ENCODE results near the gene GDA. TPM values are rescaled to one million over a fixed set of nuclear protein-coding genes. Genes with fewer than 3 reads are reported as not detected.

GDA gene
- total and polyA plus RNA-seq, 9 of the 15 experiments (the other 6 are each of a cell fraction or from before 2014, with no cell fraction given), result 4.5 to 18.0 (median 12.7) TPM

GRCh38 chr9:72300873-72301272 is 151.6 kb downstream of the GDA start:
- ATAC-seq (no peak), DNase-seq (ENCODE audit: extremely low read depth in 1 of 4, low spot score in 3 of 4) (no peak), FAIRE-seq (no peak)
- no peaks in the 10 kb centered on the region for H4K20me1 ChIP-seq (replicated peaks; ENCODE audit: control insufficient read depth, insufficient read depth, low read length)
- in situ Hi-C loops (cut with MboI), result no loop called here
- H3K4me3 ChIP-seq, result no peak overlapping the region
- no peaks in the 10 kb centered on the region for H3K79me2 ChIP-seq (ENCODE audit: control insufficient read depth, insufficient read depth, low read length)
- no peak overlapping the region for H3K4me2 ChIP-seq (ENCODE audit: insufficient read depth, low read length)
- WGBS (ENCODE audit: insufficient coverage, low coverage, missing lambda C conversion rate), result 5% methylated on average over 4 of the region's 4 CpGs
- intact Hi-C loops (cut with micrococcal nuclease), result no loop called here
- no peaks in the 10 kb centered on the region for H3K9me3 ChIP-seq (replicated peaks; ENCODE audit: control insufficient read depth, insufficient read depth, low read depth, low read length)
- POLR2A ChIA-PET, result no interaction called here
- no TSS peak for BruUV-seq (replicated peaks)
- no peak overlapping the region for H2AFZ ChIP-seq (ENCODE audit: low read depth, low read length)
- no peak overlapping the region for H3K27ac ChIP-seq (ENCODE audit: extremely low read depth, low read depth, low read length)
- peaks cover 0 to 11% of the 10 kb centered on the region in 2 experiments; a peak in 3 of 5 replicates for H3K27me3 ChIP-seq (ENCODE audit: control insufficient read depth in 2 of 2, insufficient read depth in 2 of 2, low read length in 2 of 2)
- H3K9ac ChIP-seq (ENCODE audit: insufficient read depth in 1 of 2, low read depth in 2 of 2, low read length in 2 of 2), result no peak overlapping the region
- CTCF ChIA-PET (ENCODE audit: low intra/inter-chr PET ratio), result no interaction called here
- H3K4me1 ChIP-seq (replicated peaks in 1 of 2; ENCODE audit: control insufficient read depth in 2 of 2, insufficient read depth in 2 of 2, low read length in 2 of 2), result no peaks in the 10 kb centered on the region; a peak in 2 of 5 replicates
- TF ChIP-seq GATAD2B (IDR thresholded peaks at IDR 0.05; ENCODE audit: borderline replicate concordance) (no peak), BDP1 (IDR thresholded peaks at IDR 0.05; ENCODE audit: insufficient read depth, insufficient read length) (no peak), TAF7 (tag; IDR thresholded peaks at IDR 0.05) (no peak), ZBTB12 (CRISPR knock-in tag; IDR thresholded peaks at IDR 0.05) (no peak), ZNF583 (CRISPR knock-in tag; IDR thresholded peaks at IDR 0.05) (no peak), FOXP1 (CRISPR knock-in tag; IDR thresholded peaks at IDR 0.05) (no peak)
- no peaks in the 10 kb centered on the region for H3K36me3 ChIP-seq (ENCODE audit: control insufficient read depth, insufficient read depth, low read length)
- H3K9me1 ChIP-seq (ENCODE audit: control insufficient read depth, insufficient read depth, low read length), result no peaks in the 10 kb centered on the region

Small RNA genes within 50 kb of the gene (small RNA-seq; reads per million reads assigned to genes)
- gene RNA5SP285, result not detected

Other genes with a start within 250 kb of the GDA start
- gene ABHD17B, start 238.2 kb upstream of the GDA start, total RNA-seq (2014; rRNA removed), result 7.6 and 10.1 TPM in 2 replicates
- gene ABHD17B, start 238.2 kb upstream of the GDA start, total RNA-seq (2014; rRNA removed; fragmentation: Illumina TruSeq; extraction: Trizol), result 13.4 and 13.9 TPM in 2 replicates
- 13.2 and 13.5 TPM in 2 replicates for gene ABHD17B, start 238.2 kb upstream of the GDA start, total RNA-seq (2015; rRNA removed; fragmentation: Illumina TruSeq; extraction: Trizol)
- 11.9 and 14.2 TPM in 2 replicates for gene ABHD17B, start 238.2 kb upstream of the GDA start, total RNA-seq (2021)
- 12.1 and 12.8 TPM in 2 replicates for gene ABHD17B, start 238.2 kb upstream of the GDA start, polyA plus RNA-seq (2011; rRNA removed)
- 7.8 and 8.6 TPM in 2 replicates for gene ABHD17B, start 238.2 kb upstream of the GDA start, polyA plus RNA-seq (2014; fragmentation: Illumina TruSeq; extraction: Trizol)
- 1 to 10 TPM; 1.9 to 3.3 TPM for gene ABHD17B, start 238.2 kb upstream of the GDA start, polyA plus RNA-seq (2014; fragmentation: Nextera tagmentation; extraction: Ambion mirVana)
- gene ABHD17B, start 238.2 kb upstream of the GDA start, polyA plus RNA-seq (2014; rRNA removed), result 8.8 and 10.4 TPM in 2 replicates
- gene C9orf85, start 237.8 kb upstream of the GDA start, total RNA-seq (2014; rRNA removed), result 6.9 and 11.8 TPM in 2 replicates
- gene C9orf85, start 237.8 kb upstream of the GDA start, total RNA-seq (2014; rRNA removed; fragmentation: Illumina TruSeq; extraction: Trizol), result 14.5 and 16.2 TPM in 2 replicates
- gene C9orf85, start 237.8 kb upstream of the GDA start, total RNA-seq (2015; rRNA removed; fragmentation: Illumina TruSeq; extraction: Trizol), result 15.8 and 15.9 TPM in 2 replicates
- 6.7 TPM in 2 replicates for gene C9orf85, start 237.8 kb upstream of the GDA start, total RNA-seq (2021)
- 8.0 and 9.5 TPM in 2 replicates for gene C9orf85, start 237.8 kb upstream of the GDA start, polyA plus RNA-seq (2011; rRNA removed)
- gene C9orf85, start 237.8 kb upstream of the GDA start, polyA plus RNA-seq (2014; fragmentation: Illumina TruSeq; extraction: Trizol), result 12.7 and 17.6 TPM in 2 replicates
- gene C9orf85, start 237.8 kb upstream of the GDA start, polyA plus RNA-seq (2014; fragmentation: Nextera tagmentation; extraction: Ambion mirVana), result 10 to 100 TPM; 11.9 to 14.6 TPM
- 13.0 and 15.1 TPM in 2 replicates for gene C9orf85, start 237.8 kb upstream of the GDA start, polyA plus RNA-seq (2014; rRNA removed)
- not detected in 2 replicates for gene C9orf57, start 88.8 kb upstream of the GDA start, total RNA-seq (2014; rRNA removed)
- gene C9orf57, start 88.8 kb upstream of the GDA start, total RNA-seq (2014; rRNA removed; fragmentation: Illumina TruSeq; extraction: Trizol), result not detected in 2 replicates
- gene C9orf57, start 88.8 kb upstream of the GDA start, total RNA-seq (2015; rRNA removed; fragmentation: Illumina TruSeq; extraction: Trizol), result not detected in 2 replicates
- gene C9orf57, start 88.8 kb upstream of the GDA start, total RNA-seq (2021), result not detected in 2 replicates
- not detected in 2 replicates for gene C9orf57, start 88.8 kb upstream of the GDA start, polyA plus RNA-seq (2011; rRNA removed)
- not detected in 2 replicates for gene C9orf57, start 88.8 kb upstream of the GDA start, polyA plus RNA-seq (2014; fragmentation: Illumina TruSeq; extraction: Trizol)
- gene C9orf57, start 88.8 kb upstream of the GDA start, polyA plus RNA-seq (2014; fragmentation: Nextera tagmentation; extraction: Ambion mirVana), result not detected
- gene C9orf57, start 88.8 kb upstream of the GDA start, polyA plus RNA-seq (2014; rRNA removed), result not detected in 2 replicates
- 35.0 and 35.6 TPM in 2 replicates for gene ZFAND5, start 215.8 kb downstream of the GDA start, total RNA-seq (2014; rRNA removed)
- 33.3 and 42.4 TPM in 2 replicates for gene ZFAND5, start 215.8 kb downstream of the GDA start, total RNA-seq (2014; rRNA removed; fragmentation: Illumina TruSeq; extraction: Trizol)
- 32.9 and 35.7 TPM in 2 replicates for gene ZFAND5, start 215.8 kb downstream of the GDA start, total RNA-seq (2015; rRNA removed; fragmentation: Illumina TruSeq; extraction: Trizol)
- gene ZFAND5, start 215.8 kb downstream of the GDA start, total RNA-seq (2021), result 46.5 and 48.2 TPM in 2 replicates
- gene ZFAND5, start 215.8 kb downstream of the GDA start, polyA plus RNA-seq (2011; rRNA removed), result 34.3 and 34.5 TPM in 2 replicates
- gene ZFAND5, start 215.8 kb downstream of the GDA start, polyA plus RNA-seq (2014; fragmentation: Illumina TruSeq; extraction: Trizol), result 64.2 and 65.0 TPM in 2 replicates
- gene ZFAND5, start 215.8 kb downstream of the GDA start, polyA plus RNA-seq (2014; fragmentation: Nextera tagmentation; extraction: Ambion mirVana), result 10 to 100 TPM; 12.7 TPM
- 31.9 and 32.8 TPM in 2 replicates for gene ZFAND5, start 215.8 kb downstream of the GDA start, polyA plus RNA-seq (2014; rRNA removed)